Amygdala (tissue), 56 donors: ENCODE measurements around the gene ZC2HC1B.
"Not testable (repeated sequence)": the region's sequence is repeated elsewhere in the genome, so short reads cannot be mapped to it uniquely, and the experiment has no call there.

ENCODE experiments used
- DNase-seq, 56 donors: peaks; one replicate each; lab custom pipeline; 2025; lab: John Stamatoyannopoulos, UW

ZC2HC1B gene

DNA sequence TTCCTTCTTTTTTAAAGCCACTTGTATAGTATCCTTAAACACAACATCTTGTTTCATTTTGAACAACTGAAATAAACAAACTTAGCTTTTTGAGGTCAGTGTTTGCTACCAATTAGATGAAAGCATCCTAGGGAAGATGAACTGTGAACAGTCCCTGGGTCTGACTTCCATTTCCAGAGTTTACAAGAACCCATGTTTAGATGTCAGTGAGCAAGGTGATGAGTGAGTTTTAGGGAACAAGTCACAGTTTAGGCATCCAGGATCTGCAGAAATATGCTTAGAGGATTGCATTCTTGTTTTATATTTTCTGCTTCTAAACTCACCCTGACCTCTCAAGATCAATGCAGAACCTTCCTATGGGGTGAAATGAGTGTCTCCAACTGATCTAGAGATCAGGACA lies 3.0 kb downstream of the ZC2HC1B start:
- DNase-seq = no peak

GRCh38 chr6:143868808-143869207 lies 4.5 kb downstream of the ZC2HC1B start:
- not testable (repeated sequence) for DNase-seq

DNA sequence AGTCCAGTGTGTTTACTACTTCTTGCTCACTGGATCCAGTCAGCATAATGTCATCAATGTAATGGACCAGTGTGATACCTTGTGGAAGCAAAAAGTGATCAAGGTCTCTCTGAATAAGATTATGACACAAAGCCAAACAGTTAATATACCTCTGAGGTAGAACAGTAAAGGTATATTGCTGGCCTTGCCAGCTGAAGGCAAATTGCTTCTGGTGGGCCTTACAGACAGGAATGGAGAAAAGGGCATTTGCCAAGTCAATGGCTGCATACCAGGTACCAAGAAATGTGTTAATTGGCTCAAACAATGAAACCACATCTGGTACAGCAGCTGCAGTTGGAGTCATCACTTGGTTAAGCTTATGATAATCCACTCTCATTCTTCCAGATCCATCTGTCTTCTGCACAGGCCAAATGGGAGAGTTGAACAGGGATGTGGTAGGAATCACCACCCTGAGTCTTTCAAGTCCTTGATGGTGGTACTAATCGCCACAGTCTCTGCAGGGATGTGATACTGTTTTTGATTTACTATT lies 7.0 kb downstream of the ZC2HC1B start:
- not testable (repeated sequence) for DNase-seq

- no peak for DNase-seq
These were observed 7.9 kb downstream of the ZC2HC1B start for GRCh38 chr6:143872201-143872600.

DNA sequence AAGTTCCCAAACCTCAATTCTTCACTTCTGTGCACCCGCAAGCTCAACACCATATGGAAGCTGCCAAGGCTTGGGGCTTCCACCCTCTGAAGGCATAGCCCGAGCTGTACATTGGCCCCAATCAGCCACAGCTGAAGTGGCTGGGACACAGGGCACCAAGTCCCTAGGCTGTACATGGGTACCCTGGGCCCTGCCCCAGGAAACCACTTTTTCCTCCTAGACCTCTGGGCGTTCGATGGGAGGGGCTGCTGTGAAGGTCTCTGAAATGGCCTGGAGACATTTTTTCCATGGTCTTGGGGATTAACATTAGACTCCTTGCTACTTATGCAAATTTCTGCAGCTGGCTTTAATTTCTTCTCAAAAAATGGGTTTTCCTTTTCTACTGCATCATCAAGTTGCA lies 9.3 kb downstream of the ZC2HC1B start:
- DNase-seq = not testable (repeated sequence)

DNA sequence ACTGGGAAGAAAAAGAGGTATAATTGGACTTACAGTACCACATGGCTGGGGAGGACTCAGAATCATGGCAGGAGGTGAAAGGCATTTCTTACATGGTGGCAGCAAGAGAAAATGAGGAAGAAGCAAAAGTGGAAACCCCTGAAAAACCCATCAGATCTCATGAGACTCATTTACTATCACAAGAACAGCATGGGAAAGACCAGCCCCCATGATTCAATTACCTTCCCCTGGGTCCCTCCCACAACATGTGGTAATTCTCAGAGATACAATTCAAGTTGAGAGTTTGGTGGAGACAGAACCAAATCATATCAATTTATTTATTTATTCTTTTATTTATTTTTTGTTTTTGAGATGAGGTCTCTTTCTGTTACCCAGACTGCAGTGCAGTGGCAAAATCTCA lies 10.2 kb downstream of the ZC2HC1B start:
- DNase-seq = not testable (repeated sequence)

DNA sequence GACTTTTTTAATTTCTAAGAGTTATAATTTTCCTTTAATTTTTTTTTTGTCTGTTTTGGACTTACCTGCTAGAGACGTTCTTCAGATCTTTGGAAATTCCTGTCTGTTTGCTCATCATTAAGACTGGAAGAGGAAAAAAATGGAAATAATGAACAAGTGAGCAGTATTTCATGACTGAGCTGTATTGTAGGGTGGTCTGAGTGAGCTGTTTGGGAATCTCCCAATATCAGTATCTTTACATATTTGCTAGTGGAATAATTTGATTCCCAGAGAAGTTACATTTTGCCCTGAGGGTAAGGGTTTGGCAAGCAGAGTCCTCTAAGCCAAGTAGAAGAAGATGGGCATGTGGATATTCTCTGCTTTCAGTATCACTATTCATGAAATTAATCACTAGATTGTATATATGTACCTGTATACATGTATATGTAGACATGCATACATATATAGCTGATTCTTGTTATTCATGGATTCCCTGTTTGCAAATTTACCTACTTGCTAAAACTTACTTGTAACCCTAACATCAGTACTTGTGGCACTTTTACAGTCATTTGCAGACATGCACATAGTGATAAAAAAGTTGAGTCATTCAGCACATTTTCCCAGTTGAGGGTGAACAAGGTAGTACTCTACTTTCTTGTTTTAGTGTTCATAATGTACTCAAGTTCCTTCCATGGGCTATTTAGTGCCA lies 13.5 kb downstream of the ZC2HC1B start:
- DNase-seq = no peak

DNA sequence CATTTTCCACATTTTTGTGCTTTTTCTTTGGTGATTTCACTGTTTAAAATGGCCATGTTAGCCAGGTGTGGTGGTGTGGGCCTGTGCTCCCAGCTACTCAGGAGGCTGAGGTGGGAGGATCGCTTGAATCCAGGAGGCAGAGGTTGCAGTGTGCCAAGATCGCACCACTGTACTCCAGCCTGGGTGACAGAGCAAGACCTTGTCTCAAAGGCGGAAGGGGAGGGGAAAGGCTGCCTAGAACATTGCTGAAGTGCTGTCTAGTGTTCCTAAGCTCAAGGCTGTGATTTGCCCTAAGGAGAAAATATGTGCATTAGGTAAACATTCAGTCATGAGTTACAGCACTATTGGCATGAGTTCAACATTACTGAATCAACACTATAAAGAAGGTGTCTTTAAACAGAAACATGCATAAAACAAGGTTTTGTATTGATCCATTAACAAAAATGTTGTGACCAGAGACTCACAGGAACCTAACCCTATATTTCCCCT lies 14.0 kb downstream of the ZC2HC1B start:
- no peak for DNase-seq

DNA sequence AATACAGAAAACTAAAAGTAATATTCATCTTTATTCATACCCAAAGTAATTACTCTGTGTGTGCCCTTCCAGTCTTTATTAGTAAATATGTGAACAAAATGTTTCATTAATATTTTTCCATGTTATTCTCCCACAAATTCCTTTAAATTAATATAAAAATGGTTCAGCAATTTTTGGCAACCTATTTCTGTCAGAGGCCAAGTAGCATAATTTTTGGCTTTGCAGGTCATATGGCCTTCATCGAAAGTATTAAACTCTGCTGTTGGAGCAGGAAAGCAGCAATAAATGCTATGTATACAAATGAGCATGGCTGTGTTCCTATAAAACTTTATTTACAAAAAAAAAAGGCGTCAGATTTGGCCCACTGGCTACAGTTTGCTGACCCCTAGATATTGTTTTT lies 16.1 kb downstream of the ZC2HC1B start:
- no peak for DNase-seq

- no peak for DNase-seq
These were observed 18.2 kb downstream of the ZC2HC1B start for GRCh38 chr6:143882401-143882930.

DNA sequence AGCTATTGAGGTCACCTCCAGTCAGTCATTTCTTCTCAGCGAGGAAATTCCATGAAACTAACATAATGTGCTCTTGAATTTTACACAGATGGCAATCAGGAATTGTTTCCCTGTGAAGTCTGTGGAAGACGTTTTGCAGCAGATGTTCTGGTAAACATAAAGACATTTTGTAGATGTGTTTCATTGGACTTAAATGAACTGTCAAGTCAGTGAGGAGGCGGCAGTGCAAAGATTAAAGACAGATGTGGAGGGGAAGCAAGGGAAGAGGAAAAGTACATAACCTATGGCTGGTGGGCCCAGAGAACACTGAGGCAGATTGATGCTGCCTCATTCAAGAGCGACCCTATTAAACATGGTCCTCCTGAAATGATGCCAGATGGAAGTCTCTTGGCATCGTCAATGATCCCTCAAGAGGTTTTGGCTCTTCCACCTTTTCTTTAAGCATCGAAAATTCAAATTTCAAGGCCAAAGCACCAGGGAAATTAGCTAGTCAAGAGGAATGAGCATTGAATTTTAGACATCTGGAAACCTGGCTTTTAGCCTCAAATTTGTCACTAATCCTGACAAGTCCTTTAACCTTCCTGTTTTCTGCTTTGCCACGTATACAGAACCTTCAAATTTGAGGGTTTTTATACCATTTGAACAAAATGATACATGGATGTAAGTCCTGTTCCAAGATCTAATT lies 20.1 kb downstream of the ZC2HC1B start:
- DNase-seq = no peak

- DNase-seq = no peak
These were observed 20.8 kb downstream of the ZC2HC1B start for GRCh38 chr6:143885116-143885515.

DNA sequence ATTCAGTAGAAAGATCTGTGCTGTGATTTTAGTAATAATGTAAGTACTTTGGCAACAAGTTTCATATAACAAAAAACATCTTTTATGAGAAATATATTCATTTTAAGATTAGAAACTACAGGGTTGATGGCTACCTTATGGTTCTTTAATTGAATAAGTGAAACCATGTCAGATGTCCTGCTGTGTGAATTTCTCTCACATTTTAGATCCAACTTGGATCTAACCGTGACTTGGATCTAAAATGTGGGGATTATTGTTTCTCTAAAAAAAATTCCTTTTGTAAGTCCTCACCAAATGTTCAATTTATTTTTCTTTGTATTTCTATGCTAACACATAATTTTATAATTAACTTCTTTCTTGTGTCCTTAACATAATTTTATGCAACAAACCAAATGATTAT lies 30.4 kb downstream of the ZC2HC1B start:
- DNase-seq = no peak

DNA sequence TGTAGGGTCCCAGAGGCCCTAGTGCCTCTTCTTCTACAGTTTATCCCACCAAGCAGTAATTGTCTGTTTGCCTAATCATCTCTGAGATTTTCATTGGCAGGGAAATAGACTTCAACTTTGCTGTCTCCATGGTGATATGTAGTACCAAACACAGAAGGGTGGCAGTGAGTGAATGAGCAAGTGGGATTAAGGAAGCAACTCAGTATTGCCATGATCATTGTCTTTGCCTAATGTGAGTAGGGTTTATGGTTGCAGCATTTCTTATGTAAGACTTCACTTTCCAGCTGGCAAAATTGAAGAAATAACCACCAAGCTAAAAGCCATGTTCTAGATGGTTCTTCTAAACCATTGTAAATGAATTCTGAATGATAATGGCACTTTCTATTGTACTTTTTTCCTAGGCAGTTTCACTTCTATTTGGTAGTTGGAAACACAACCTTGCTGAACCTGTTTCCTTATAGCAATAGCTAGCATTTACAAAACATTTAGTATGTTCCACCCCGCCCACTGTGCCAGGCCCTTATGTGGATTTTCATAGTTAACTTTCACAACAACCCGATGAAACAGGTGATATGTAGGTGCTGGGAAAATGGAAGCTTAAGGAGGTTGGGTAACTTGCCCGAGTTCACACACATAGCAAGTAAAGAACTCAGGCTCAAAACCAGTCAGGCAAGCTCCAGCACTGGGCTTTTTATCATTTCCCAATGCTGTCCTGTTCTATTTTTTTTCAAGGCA lies 32.0 kb downstream of the ZC2HC1B start:
- DNase-seq = no peak

GRCh38 chr6:143900358-143900757 lies 36.1 kb downstream of the ZC2HC1B start:
- no peak for DNase-seq

- peak in 2 of 56 donors; percentile 9 to 10 for DNase-seq
These were observed 37.8 kb downstream of the ZC2HC1B start for GRCh38 chr6:143901885-143902750.

DNA sequence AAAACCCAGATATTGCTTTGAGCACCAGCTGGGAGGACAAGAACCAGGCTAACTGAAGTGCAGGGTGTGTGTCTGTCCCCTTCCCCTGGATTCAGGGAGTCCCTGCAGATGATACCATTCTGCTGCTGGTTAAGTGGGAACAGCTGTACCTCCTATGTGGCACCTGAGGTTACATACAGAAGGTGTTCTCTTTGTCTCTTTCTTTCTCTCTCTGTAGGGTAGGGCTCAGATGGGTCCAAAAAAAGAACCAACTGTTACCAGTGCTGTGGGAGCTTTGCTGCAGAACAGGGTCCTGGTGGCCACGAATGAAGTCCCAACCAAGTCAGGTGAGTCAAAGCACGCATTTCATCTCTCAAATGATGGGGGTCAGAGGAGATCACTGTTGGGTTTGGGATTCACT lies 38.6 kb downstream of the ZC2HC1B start:
- DNase-seq = no peak

GRCh38 chr6:143911028-143911427 lies 46.8 kb downstream of the ZC2HC1B start:
- no peak for DNase-seq

DNA sequence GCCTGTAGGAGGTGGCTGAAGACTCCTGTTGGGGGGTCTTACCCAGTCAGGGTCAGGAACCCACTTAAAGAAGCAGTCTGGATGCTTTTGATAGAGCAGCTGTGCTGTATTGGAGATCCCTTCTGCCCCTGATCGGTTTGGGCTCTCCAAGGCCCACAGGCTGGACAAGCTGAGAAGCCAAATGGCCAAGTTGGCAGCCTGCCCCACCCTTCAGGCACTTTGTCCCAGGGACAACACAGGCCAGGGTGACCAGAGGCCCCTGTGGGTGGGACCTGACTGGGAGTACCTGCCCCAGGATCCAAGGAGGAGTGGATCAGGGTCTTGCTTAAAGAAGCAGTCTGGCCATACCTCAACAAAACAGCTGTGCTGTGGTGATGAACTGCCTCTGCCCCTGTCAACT lies 48.4 kb downstream of the ZC2HC1B start:
- no peak for DNase-seq

DNA sequence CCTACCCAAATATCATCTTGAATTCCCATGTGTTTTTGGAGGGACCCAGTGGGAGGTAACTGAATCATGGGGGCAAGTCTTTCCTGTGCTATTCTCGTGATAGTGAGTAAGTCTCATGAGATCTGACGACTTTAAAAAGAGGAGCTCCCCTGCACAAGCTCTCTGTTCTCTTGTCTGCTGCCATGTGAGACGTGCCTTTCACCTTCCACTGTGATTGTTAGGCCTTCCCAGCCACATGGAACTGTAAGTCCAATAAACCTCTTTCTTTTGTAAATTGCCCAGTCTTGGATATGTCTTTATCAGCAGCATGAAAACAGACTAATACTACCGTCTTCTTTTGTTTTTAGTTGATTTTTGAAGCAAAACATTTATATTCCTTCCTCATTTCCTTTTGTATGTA lies 52.8 kb downstream of the ZC2HC1B start:
- not testable (repeated sequence) for DNase-seq
